Esophagus muscularis mucosa (tissue), 4 donors: ENCODE data around the gene LRP5.

ENCODE experiments used
- CTCF ChIP-seq, 3 experiments: fragments of 200-600 bp in 2 of 3; fragments of 450-650 bp in 1 of 3; sonication (generic) in 2 of 3; IDR thresholded peaks; one replicate each; pipeline ENCODE4 v1.5.1; 2017 to 2019; ENCODE audit warnings: antibody characterized with exemption in 3 of 3, mild to moderate bottlenecking in 2 of 3, moderate library complexity in 1 of 3
- EP300 ChIP-seq: sonication (generic); formaldehyde crosslinking; IDR thresholded peaks from one replicate; pipeline ENCODE4 v1.6.1; 2017; ENCODE audit warnings: antibody characterized with exemption
- POLR2A ChIP-seq: fragments of 450-650 bp; IDR thresholded peaks from one replicate; pipeline ENCODE4 v1.6.1; 2017; ENCODE audit warnings: antibody characterized with exemption, moderate library complexity, mild to moderate bottlenecking, low read depth

GRCh38 chr11:68306636-68307035 is 5.8 kb upstream of the LRP5 start:
- TF ChIP-seq EP300 = no peak
- no peak for TF ChIP-seq CTCF (IDR thresholded peaks at IDR 0.05)
- TF ChIP-seq POLR2A = no peak
